H1 (cell line): ENCODE data around the gene ADH1C. TPM values are rescaled to one million over a fixed set of nuclear protein-coding genes. Genes with fewer than 3 reads are reported as not detected.

Source experiments
- CTCF ChIA-PET: fragments of 300-600 bp; sonication (Branson Sonifier 250); formaldehyde crosslinking; loops from one replicate; lab custom pipeline; 2021; ENCODE audit not compliant: partially characterized antibody; lab: Charles Lee
- POLR2A ChIA-PET: fragments of 300-600 bp; sonication (Branson Sonifier 250); formaldehyde crosslinking; loops from one replicate; lab custom pipeline; 2021; ENCODE audit warnings: inconsistent platforms; ENCODE audit not compliant: partially characterized antibody; lab: Charles Lee
- DNase-seq, 2 experiments: peaks; one replicate each; pipeline versions ENCODE4 v3.0.0 to v3.0.0-alpha.2; 2010 to 2022; ENCODE audit warnings: low spot score in 2 of 2, low read depth in 1 of 2, mixed read lengths in 1 of 2
- FAIRE-seq: peaks from 2 replicates; lab custom pipeline; 2011; peaks lifted over from hg19 to GRCh38; lab: Jason Lieb, UNC
- H2AFZ ChIP-seq: 2 replicates; pipeline ENCODE4 v1.8.1; 2012; ENCODE audit warnings: low read length, inconsistent platforms
- H2AK5ac ChIP-seq: 2 replicates; pipeline ENCODE4 v1.6.1; 2013; ENCODE audit warnings: low read depth, low read length
- H2BK120ac ChIP-seq: replicated peaks from 2 replicates; pipeline ENCODE3; 2013; ENCODE audit warnings: low read depth, low read length, inconsistent platforms
- H2BK12ac ChIP-seq: 2 replicates; pipeline ENCODE4 v1.6.1; 2013; ENCODE audit warnings: low read depth, low read length
- H2BK15ac ChIP-seq: 2 replicates; pipeline ENCODE4 v1.6.1; 2013; ENCODE audit warnings: low read length
- H2BK20ac ChIP-seq: 2 replicates; pipeline ENCODE4 v1.6.1; 2013; ENCODE audit warnings: low read length
- H2BK5ac ChIP-seq: 2 replicates; pipeline ENCODE4 v1.6.1; 2013; ENCODE audit warnings: low read depth, low read length
- H3K14ac ChIP-seq: 2 replicates; pipeline ENCODE4 v1.6.1; 2013; ENCODE audit warnings: inconsistent platforms; ENCODE audit not compliant: insufficient read length
- H3K18ac ChIP-seq: 2 replicates; pipeline ENCODE4 v1.6.1; 2013; ENCODE audit warnings: low read length; ENCODE audit errors: extremely low read depth
- H3K23ac ChIP-seq: 2 replicates; pipeline ENCODE4 v1.6.1; 2013; ENCODE audit warnings: inconsistent platforms; ENCODE audit not compliant: insufficient read length
- H3K23me2 ChIP-seq: 2 replicates; pipeline ENCODE4 v1.6.1; 2013; ENCODE audit warnings: low read depth, low read length
- H3K27ac ChIP-seq: 2 replicates; pipeline ENCODE4 v1.6.1; 2011; ENCODE audit warnings: low read depth, low read length, inconsistent platforms
- H3K27me3 ChIP-seq, 4 experiments: replicated peaks in 1 of 4; 1 replicate in 1 of 4; 2 replicates in 3 of 4; pipeline versions ENCODE4 v1.6.1 to v1.8.1; 2011 to 2013; ENCODE audit warnings: low read length in 3 of 4, mild to moderate bottlenecking in 3 of 4, inconsistent platforms in 2 of 4, mixed read lengths in 2 of 4, moderate library complexity in 1 of 4; ENCODE audit not compliant: control insufficient read depth in 3 of 4, insufficient read depth in 3 of 4; ENCODE audit errors: extremely low read depth in 1 of 4
- H3K36me3 ChIP-seq, 4 experiments: 2 replicates each; pipeline versions ENCODE4 v1.6.1 to v1.8.1; 2011 to 2013; ENCODE audit warnings: mild to moderate bottlenecking in 4 of 4, low read length in 3 of 4, moderate library complexity in 2 of 4, control low read depth in 1 of 4, inconsistent platforms in 1 of 4; ENCODE audit not compliant: insufficient read depth in 4 of 4, control insufficient read depth in 2 of 4
- H3K4ac ChIP-seq: replicated peaks from 2 replicates; pipeline ENCODE3; 2013; ENCODE audit warnings: low read length, low read depth, mixed read lengths, inconsistent platforms; ENCODE audit not compliant: insufficient read length
- H3K4me1 ChIP-seq, 4 experiments: replicated peaks in 1 of 4; 1 replicate in 1 of 4; 2 replicates in 3 of 4; pipeline versions ENCODE4 v1.6.1 to v1.8.1; 2011 to 2013; ENCODE audit warnings: low read length in 3 of 4, inconsistent platforms in 2 of 4, mixed read lengths in 1 of 4; ENCODE audit not compliant: insufficient read depth in 4 of 4, control insufficient read depth in 3 of 4
- H3K4me2 ChIP-seq, 2 experiments: 2 replicates each; pipeline versions ENCODE4 v1.6.1 to v1.8.1; 2011 to 2013; ENCODE audit warnings: low read depth in 2 of 2, low read length in 2 of 2, control low read depth in 1 of 2, inconsistent platforms in 1 of 2, mild to moderate bottlenecking in 1 of 2; ENCODE audit not compliant: insufficient read depth in 1 of 2
- H3K4me3 ChIP-seq, 4 experiments: fragments of 200-600, 300-600 bp in 1 of 4; sonication (generic), shearing (Covaris generic), sonication (Bioruptor Twin) in 1 of 4; 2 replicates each; pipeline versions ENCODE4 v1.5.1 to v1.8.1; 2011 to 2016; ENCODE audit warnings: low read length in 4 of 4, low read depth in 3 of 4, control low read depth in 2 of 4, inconsistent platforms in 2 of 4, mild to moderate bottlenecking in 2 of 4, mixed read lengths in 1 of 4, moderate library complexity in 1 of 4; ENCODE audit not compliant: insufficient read depth in 2 of 4; ENCODE audit errors: extremely low read depth in 1 of 4
- H3K56ac ChIP-seq: replicated peaks from 2 replicates; pipeline ENCODE3; 2013; ENCODE audit warnings: low read depth, mild to moderate bottlenecking, mixed read lengths, low read length, inconsistent platforms; ENCODE audit not compliant: insufficient read length
- H3K79me1 ChIP-seq: 2 replicates; pipeline ENCODE4 v1.6.1; 2013; ENCODE audit warnings: low read depth, low read length, control low read depth
- H3K79me2 ChIP-seq, 2 experiments: 2 replicates each; pipeline versions ENCODE4 v1.6.1 to v1.8.1; 2012 to 2013; ENCODE audit warnings: low read length in 2 of 2, mild to moderate bottlenecking in 2 of 2, inconsistent platforms in 1 of 2; ENCODE audit not compliant: insufficient read depth in 2 of 2, control insufficient read depth in 1 of 2
- H3K9ac ChIP-seq, 4 experiments: replicated peaks in 1 of 4; 1 replicate in 1 of 4; 2 replicates in 3 of 4; pipeline versions ENCODE4 v1.6.1 to v1.8.1; 2011 to 2013; ENCODE audit warnings: low read depth in 3 of 4, low read length in 3 of 4, control low read depth in 2 of 4, mild to moderate bottlenecking in 2 of 4, moderate library complexity in 2 of 4, inconsistent platforms in 1 of 4; ENCODE audit errors: extremely low read depth in 1 of 4
- H3K9me3 ChIP-seq, 2 experiments: 2 replicates each; pipeline versions ENCODE4 v1.6.1 to v1.8.1; 2012 to 2013; ENCODE audit warnings: mild to moderate bottlenecking in 2 of 2, moderate library complexity in 2 of 2, control low read depth in 1 of 2, inconsistent platforms in 1 of 2, low read depth in 1 of 2, low read length in 1 of 2, mixed read lengths in 1 of 2; ENCODE audit not compliant: insufficient read depth in 2 of 2
- H4K20me1 ChIP-seq, 2 experiments: replicated peaks in 1 of 2; 2 replicates each; pipeline versions ENCODE3 to v1.8.1; 2011 to 2013; ENCODE audit warnings: inconsistent platforms in 2 of 2, low read length in 2 of 2, mild to moderate bottlenecking in 1 of 2; ENCODE audit not compliant: insufficient read depth in 2 of 2, control insufficient read depth in 1 of 2
- H4K5ac ChIP-seq: 2 replicates; pipeline ENCODE4 v1.6.1; 2013; ENCODE audit warnings: low read length, low read depth, mixed read lengths, inconsistent platforms; ENCODE audit not compliant: insufficient read length
- H4K8ac ChIP-seq: 2 replicates; pipeline ENCODE4 v1.8.0; 2013; ENCODE audit warnings: mild to moderate bottlenecking, moderate library complexity, low read length, inconsistent platforms; ENCODE audit not compliant: insufficient read depth; ENCODE audit errors: extremely low read depth
- H4K91ac ChIP-seq: replicated peaks from 2 replicates; pipeline ENCODE3; 2013; ENCODE audit warnings: low read length, mixed read lengths, inconsistent platforms; ENCODE audit not compliant: insufficient read length
- ASH2L ChIP-seq: fragments of 200-600, 300-600 bp; sonication (generic); IDR thresholded peaks from one replicate; pipeline ENCODE4 v1.7.1; 2017; ENCODE audit warnings: low read length
- CBX8 ChIP-seq: fragments of 300-800, 300-1000 bp; sonication (generic); IDR thresholded peaks from 2 replicates; pipeline ENCODE4 v1.7.1; 2016; ENCODE audit warnings: low read depth, low read length, borderline replicate concordance
- CHD2 ChIP-seq: IDR thresholded peaks from 2 replicates; pipeline ENCODE4 v1.6.1; 2012; ENCODE audit warnings: low read length, improper control_type of control experiment
- PHF8 ChIP-seq: fragments of 200-600 bp; sonication (generic); conservative IDR thresholded peaks from 2 replicates; pipeline ENCODE4 v1.7.1; 2012; ENCODE audit warnings: low read depth, mild to moderate bottlenecking, inconsistent platforms, low read length, moderate library complexity
- RFX5 ChIP-seq: IDR thresholded peaks from 2 replicates; pipeline ENCODE4 v1.6.1; 2011; ENCODE audit warnings: low read depth, low read length, improper control_type of control experiment, borderline replicate concordance
- WGBS, 2 experiments: shearing (Covaris generic) in 1 of 2; methylation state at CpG; one replicate each; pipeline versions ENCODE4 v1.1.6 to v1.1.7; 2013 to 2015; ENCODE audit warnings: low lambda C conversion rate in 2 of 2, mixed read lengths in 2 of 2, inconsistent platforms in 1 of 2, low coverage in 1 of 2, missing lambda C conversion rate in 1 of 2; ENCODE audit not compliant: insufficient replicate concordance in 2 of 2, insufficient coverage in 1 of 2, insufficient read length in 1 of 2; ENCODE audit errors: extremely low coverage in 1 of 2, missing lambda C conversion rate in 1 of 2; 5-methylcytosine and 5-hydroxymethylcytosine counted together
- polyA plus RNA-seq, 7 experiments: library from polyadenylated mRNA; depleted of rRNA in 3 of 7; stranded (reverse) in 5 of 7; unstranded in 2 of 7; fragments of >200 nt in 5 of 7; fragments of 200-250 nt in 2 of 7; gene quantifications; 1 replicate in 5 of 7; 2 replicates in 1 of 7; 4 replicates in 1 of 7; pipeline versions ENCODE4 v1.2.1 to v1.2.3, GENCODE V29; 2011 to 2013; ENCODE audit warnings: missing spikeins in 2 of 7, mixed read lengths in 2 of 7
- total RNA-seq: library from RNA; stranded (reverse); fragmentation: NEBNext Ultra II Directional; extraction: Animal tissue kit (Norgen Biotek cat#: 25700); gene quantifications from 2 replicates; pipeline ENCODE4 v1.2.1, GENCODE V29; 2021

The ADH1C gene
- total and polyA plus RNA-seq, 2 of the 8 experiments (the other 6 are each of a cell fraction or from before 2014, with no cell fraction given) = not detected

GRCh38 chr4:99357948-99358347 is 5.4 kb upstream of the ADH1C start:
- H3K79me2 ChIP-seq = no peaks in the 10 kb centered on the region
- no peak overlapping the region for H2BK20ac ChIP-seq
- ChIA-PET POLR2A (no interaction called here), CTCF (interaction anchor here (0.5 to 1.3 kb wide), 3 partner anchors 19 to 144 kb away, joined by 3 read pairs; no protein-coding TSS in a partner anchor)
- no peak overlapping the region for H3K56ac ChIP-seq
- no peak overlapping the region for H3K4ac ChIP-seq
- no peak overlapping the region for H2AK5ac ChIP-seq
- H4K20me1 ChIP-seq = no peaks in the 10 kb centered on the region
- no peaks in the 10 kb centered on the region for H3K27me3 ChIP-seq
- no peak overlapping the region for H2BK15ac ChIP-seq
- H3K4me3 ChIP-seq = no peak overlapping the region
- no peak overlapping the region for H2BK120ac ChIP-seq
- H3K4me2 ChIP-seq = no peak overlapping the region
- TF ChIP-seq CHD2 = no peak
- TF ChIP-seq RFX5 = no peak
- no peak for TF ChIP-seq PHF8
- no peak for TF ChIP-seq CBX8
- TF ChIP-seq ASH2L = no peak
- H3K14ac ChIP-seq = no peak overlapping the region
- no peak overlapping the region for H2AFZ ChIP-seq
- no peaks in the 10 kb centered on the region; a peak in 1 of 8 replicates for H3K36me3 ChIP-seq
- no peak overlapping the region for H2BK12ac ChIP-seq
- DNase-seq = no peak
- H3K9me3 ChIP-seq = peaks cover 8% of the 10 kb centered on the region in 2 experiments; a peak in 3 of 4 replicates
- WGBS, 2 experiments = 50% methylated on average over 2 of the region's 2 CpGs; no CpG with 5 or more reads in 1 of the 2 experiments
- no peak overlapping the region for H3K9ac ChIP-seq
- no peaks in the 10 kb centered on the region for H3K4me1 ChIP-seq
- H4K91ac ChIP-seq = no peak overlapping the region
- no peak overlapping the region for H3K18ac ChIP-seq
- no peak for FAIRE-seq
- H2BK5ac ChIP-seq = no peak overlapping the region
- H4K8ac ChIP-seq = no peak overlapping the region
- no peaks in the 10 kb centered on the region for H3K79me1 ChIP-seq
- no peak overlapping the region for H3K23ac ChIP-seq
- H4K5ac ChIP-seq = no peak overlapping the region
- no peak overlapping the region for H3K27ac ChIP-seq
- no peaks in the 10 kb centered on the region for H3K23me2 ChIP-seq
